Fibroblast of gingiva (primary cell): ENCODE results near the gene ZFP69.
"Not testable (repeated sequence)": the region's sequence is repeated elsewhere in the genome, so short reads cannot be mapped to it uniquely, and the experiment has no call there.

Experiments used
- DNase-seq: peaks from one replicate; pipeline ENCODE4 v3.0.0-alpha.2; 2011; ENCODE audit warnings: low read depth

Gene ZFP69

DNA sequence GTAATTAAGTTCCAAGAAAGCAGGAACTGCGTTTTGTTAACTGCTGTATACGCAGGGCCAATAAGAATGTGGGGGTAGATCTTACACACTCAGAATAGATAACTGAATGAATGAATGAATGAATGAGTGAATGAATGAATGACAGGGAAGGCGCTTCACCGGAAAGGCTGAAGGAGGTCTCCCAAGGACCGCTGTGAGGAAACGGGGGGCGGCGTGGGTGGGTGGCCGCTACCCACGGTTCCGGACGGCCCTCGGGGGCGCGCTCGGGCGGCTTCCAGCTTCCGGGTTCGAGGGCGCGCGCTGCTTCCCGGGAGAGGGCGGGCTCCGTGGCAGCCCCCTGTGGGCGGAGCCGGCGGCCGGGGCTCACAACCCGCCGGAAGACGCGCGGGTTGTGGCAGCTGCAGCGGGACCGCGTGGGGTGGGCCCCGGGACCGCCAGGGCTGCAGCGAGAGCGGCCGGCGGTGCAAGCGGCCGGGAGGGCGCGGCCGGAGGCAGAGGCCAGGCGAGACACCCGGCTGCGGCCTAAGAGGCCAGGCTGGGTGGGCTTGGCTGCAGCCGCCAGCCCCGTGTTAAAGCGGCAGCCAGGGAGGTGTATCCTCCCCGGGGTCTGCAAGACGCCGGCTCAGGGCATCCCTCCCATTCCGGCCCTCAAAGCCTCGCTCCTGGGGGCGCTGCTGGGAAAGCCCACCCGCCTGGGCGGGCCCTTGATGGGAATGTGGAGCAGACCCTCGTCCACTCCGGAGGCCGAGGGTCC lies at the start of gene ZFP69:
TSS of gene ZFP69 (plus strand) at position 367 of the 754 bp plus-strand sequence. CDS start 2,072 bp downstream, outside the sequence.
- DNase-seq: peak; percentile 69

DNA sequence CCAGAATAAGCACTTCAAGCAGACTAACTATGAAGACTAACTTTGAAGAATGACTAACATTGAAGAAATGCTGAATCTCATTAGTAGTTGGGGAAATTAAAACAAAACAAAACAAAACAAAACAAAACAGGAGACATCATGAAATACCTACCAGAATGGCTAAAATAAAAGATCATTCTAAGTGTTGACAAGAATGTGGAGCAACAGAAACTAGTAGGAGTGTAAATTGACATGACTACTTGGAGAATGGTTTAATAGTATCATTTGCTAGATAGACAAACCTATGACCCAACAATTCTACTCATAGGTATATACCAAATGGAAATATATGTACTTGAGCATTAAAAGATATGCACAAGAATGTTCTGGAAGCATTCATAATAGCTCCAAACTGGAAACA lies 45.7 kb upstream of the ZFP69 start:
- no peak for DNase-seq

GRCh38 chr1:40432644-40433390 lies 44.3 kb upstream of the ZFP69 start:
- DNase-seq: no peak

DNA sequence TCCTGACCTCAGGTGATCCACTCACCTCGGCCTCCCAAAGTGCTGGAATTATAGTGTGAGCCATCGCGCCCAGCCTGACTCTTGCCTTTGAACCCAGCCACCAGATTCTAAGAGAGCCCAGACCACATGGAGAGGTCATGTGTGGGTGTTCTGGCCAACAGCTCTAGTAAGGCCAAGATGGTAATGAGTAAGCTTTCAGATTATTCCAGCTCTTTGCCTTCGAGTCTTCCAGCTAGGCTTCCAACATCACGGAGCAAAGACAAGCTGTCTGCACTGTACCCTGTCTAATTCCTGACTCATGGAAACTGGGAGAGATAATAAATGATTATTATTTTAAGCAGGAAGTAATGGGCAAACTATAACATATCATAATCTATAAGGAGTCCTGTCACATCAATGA lies 41.6 kb upstream of the ZFP69 start:
- no peak for DNase-seq

DNA sequence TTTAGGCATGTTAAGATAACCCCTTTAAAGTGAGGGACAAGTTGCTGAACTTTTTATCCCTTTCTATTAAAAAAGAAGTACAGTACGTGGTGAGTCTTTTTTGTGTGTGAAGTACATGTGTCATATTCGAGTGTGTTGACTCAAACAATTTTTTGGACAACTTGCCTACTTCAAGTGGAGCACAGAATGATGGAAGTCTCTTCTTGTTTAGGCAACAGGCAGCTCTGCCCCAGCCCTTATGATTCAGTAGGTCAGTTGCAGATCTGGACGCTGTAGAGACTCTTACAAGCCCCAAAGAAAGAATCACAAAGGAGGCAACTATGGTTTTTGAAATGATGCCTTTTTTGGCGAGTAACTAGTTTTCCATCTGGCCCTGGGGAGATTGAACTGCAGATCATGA lies 41.2 kb upstream of the ZFP69 start:
- no peak for DNase-seq

- peak; percentile 13 for DNase-seq
Measured at GRCh38 chr1:40438391-40439015, 38.6 kb upstream of the ZFP69 start.

GRCh38 chr1:40439247-40439646 lies 37.8 kb upstream of the ZFP69 start:
- DNase-seq: no peak

GRCh38 chr1:40449684-40450494 lies 27.2 kb upstream of the ZFP69 start, which contains the start of gene ZFP69B:
Gene ZFP69B (plus strand): TSS chr1:40450476. CDS start chr1:40450962, 486 bp downstream.
- peak; percentile 88 for DNase-seq

DNA sequence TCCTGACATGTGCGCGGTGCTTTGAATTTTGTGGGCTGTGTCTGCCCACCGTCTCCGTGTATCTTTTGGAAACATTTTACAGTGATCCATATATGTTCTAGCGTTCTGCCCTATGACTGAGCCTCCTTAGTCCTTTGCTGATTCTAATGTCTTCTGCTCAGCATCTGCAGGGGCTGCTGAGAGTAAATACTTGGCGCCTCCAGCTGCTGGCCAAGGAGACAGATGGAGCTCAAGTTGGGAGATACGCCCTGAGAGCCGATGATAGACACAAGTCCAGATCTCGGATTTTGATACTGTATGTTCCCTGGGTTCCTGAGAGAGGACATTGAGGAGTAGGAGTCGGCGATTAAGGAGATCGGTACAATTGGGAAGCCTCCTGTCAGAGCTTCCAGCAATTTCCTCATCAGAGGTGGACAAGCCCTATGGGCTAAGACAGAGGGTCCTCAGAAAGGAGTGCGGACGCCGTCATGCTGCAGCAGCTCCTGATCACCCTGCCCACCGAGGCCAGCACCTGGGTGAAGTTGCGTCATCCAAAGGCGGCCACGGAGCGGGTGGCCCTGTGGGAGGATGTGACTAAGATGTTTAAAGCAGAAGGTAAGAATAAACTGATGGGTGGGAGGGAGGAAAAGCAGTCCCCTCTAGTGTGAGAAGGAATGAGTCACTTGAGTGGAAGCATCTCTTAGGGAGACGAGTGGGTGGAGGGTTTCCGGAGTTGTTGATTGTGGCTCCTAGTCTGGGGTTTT lies 26.4 kb upstream of the ZFP69 start:
- no peak for DNase-seq

GRCh38 chr1:40451238-40451585 lies 25.9 kb upstream of the ZFP69 start:
- DNase-seq: no peak

- DNase-seq: no peak
Measured at GRCh38 chr1:40454873-40455272, 22.2 kb upstream of the ZFP69 start.

DNA sequence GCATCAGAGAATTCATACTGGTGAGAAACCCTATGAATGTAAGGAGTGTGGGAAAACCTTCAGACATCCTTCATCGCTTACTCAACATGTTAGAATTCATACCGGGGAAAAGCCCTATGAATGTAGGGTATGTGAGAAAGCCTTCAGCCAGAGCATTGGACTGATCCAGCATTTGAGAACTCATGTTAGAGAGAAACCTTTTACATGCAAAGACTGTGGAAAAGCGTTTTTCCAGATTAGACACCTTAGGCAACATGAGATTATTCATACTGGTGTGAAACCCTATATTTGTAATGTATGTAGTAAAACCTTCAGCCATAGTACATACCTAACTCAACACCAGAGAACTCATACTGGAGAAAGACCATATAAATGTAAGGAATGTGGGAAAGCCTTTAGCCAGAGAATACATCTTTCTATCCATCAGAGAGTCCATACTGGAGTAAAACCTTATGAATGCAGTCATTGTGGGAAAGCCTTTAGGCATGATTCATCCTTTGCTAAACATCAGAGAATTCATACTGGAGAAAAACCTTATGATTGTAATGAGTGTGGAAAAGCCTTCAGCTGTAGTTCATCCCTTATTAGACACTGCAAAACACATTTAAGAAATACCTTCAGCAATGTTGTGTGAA lies 14.0 kb upstream of the ZFP69 start:
- no peak for DNase-seq

- DNase-seq: no peak
Measured at GRCh38 chr1:40469327-40469726, 7.8 kb upstream of the ZFP69 start.

DNA sequence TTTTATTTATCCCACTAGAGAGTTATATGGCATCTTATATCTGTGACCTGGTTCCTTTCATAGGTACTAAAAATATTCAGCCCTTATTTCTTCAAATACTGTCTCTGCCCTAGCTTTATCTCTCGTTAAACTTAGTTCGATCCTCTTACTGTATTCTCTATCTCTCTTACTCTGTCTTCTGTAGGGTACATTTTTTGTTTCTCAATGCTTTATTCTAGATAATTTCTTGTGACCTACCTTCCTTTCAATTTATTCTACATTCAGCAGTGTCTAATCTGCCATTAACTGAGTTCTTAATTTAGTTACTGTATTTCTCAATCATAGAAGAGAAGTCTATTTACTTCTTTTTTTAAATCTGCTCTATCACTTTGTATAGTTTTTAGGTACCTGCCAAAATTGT lies 1.8 kb upstream of the ZFP69 start:
- no peak for DNase-seq

- peak; percentile 13 for DNase-seq
Measured at GRCh38 chr1:40477678-40478053, 576 bp downstream of the ZFP69 start.

- DNase-seq: peak; percentile 3
Measured at GRCh38 chr1:40478276-40478675, 1.2 kb downstream of the ZFP69 start.

DNA sequence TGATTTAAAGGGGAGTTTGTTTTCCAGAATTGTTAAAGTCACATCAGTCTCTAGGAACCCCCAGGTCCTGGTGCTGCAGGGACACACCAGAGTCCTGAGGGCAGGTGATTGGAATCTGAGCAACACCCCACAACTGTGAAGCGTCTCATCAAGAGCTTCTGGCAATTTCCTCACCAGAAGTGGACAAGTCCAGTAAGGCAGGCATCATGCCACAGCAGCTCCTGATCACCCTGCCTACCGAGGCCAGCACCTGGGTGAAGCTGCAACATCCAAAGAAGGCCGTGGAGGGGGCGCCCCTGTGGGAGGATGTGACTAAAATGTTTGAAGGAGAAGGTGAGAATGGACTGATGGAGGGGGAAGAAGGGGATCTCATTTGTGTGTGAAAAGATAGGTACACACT lies 2.1 kb downstream of the ZFP69 start:
- no peak for DNase-seq

DNA sequence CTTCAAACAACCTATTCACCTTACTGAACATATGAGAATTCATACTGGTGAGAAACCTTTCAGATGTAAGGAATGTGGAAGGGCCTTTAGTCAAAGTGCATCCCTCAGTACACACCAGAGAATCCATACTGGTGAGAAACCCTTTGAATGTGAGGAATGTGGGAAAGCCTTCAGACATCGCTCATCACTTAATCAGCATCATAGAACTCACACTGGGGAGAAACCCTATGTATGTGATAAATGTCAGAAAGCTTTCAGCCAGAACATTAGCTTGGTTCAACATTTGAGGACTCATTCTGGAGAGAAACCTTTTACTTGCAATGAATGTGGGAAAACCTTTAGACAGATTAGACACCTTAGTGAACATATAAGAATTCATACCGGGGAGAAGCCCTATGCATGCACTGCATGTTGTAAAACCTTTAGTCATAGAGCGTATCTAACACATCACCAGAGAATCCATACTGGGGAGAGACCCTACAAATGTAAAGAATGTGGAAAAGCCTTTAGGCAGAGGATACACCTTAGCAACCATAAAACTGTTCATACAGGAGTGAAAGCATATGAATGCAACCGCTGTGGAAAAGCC lies 18.3 kb downstream of the ZFP69 start:
- DNase-seq: no peak

GRCh38 chr1:40502651-40503050 lies 25.6 kb downstream of the ZFP69 start:
- DNase-seq: not testable (repeated sequence)

- no peak for DNase-seq
Measured at GRCh38 chr1:40507973-40508372, 30.9 kb downstream of the ZFP69 start.
